GM12872 (cell line): Measurements from ENCODE around the gene TTLL5.

Experiments used
- TF ChIP-seq, protein P1 (sequence below): IDR thresholded peaks from 3 replicates; pipeline ENCODE4 v1.5.1; 2011; ENCODE audit warnings: low read depth, mild to moderate bottlenecking, low read length, moderate library complexity; ENCODE audit not compliant: insufficient read depth

Gene TTLL5

DNA sequence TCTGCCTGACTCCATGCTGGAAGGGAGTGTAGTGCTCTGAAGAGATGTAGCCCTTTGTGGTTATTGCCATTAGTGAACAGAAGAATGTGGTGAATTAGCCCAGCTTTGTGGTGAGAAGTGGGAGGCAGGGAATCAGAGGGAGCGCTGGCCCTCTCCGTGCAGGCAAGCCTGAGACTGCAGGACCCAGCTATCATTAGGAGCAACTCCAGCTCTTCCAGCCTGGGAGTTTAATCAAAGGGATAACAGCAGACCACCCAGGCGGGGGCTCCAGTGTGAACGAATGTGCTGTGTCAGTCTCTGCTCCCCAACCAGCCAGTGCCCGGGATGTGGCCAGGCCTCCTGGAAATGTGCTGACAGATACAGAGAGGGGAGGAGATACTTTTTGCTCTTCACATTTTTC is 142.7 kb downstream of the TTLL5 start:
- TF ChIP-seq, protein P1, sequence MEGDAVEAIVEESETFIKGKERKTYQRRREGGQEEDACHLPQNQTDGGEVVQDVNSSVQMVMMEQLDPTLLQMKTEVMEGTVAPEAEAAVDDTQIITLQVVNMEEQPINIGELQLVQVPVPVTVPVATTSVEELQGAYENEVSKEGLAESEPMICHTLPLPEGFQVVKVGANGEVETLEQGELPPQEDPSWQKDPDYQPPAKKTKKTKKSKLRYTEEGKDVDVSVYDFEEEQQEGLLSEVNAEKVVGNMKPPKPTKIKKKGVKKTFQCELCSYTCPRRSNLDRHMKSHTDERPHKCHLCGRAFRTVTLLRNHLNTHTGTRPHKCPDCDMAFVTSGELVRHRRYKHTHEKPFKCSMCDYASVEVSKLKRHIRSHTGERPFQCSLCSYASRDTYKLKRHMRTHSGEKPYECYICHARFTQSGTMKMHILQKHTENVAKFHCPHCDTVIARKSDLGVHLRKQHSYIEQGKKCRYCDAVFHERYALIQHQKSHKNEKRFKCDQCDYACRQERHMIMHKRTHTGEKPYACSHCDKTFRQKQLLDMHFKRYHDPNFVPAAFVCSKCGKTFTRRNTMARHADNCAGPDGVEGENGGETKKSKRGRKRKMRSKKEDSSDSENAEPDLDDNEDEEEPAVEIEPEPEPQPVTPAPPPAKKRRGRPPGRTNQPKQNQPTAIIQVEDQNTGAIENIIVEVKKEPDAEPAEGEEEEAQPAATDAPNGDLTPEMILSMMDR, result no peak

GRCh38 chr14:75804570-75805275 is 143.7 kb downstream of the TTLL5 start:
- TF ChIP-seq, protein P1, result no peak

DNA sequence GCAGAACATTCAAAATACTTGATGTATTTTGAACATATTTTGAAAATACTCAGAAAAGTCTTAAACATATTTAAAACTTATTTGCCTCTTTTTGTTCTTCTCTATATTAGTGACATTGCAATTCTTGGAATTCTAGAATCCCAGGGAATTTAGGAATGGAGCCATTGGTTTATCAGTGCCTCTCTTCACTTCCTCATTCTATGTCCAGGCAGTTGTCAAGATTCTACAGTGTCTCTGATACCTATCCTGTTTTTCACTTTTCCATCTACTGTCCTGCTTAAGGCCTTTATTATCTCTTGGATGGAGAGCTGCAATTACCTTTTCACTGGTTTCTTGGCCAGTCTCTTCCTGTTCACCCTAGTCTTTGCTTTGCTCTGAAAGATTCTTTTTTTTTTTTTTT is 144.6 kb downstream of the TTLL5 start:
- TF ChIP-seq, protein P1, result no peak

DNA sequence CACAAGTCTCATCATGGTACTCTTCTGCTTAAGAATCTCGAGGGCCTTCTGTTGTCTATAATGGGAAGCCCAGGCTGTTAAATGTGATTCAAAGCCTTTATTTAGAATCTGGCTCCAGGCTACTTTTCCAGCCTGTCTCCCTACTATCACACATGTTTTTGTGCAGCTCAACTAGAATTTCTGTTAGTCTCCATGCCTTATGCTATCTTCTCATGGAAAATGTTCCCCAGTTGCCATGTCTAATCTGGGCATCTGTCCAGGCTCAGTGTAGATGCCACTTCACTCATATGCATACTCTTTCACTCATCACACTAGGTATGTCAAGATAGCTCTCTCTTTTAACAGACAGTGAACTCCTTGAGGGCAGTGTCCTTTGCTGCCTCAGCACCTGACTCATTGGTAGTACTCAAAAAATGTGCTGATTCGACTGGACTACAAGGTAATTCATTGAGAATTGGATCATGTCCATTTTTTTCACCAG is 145.3 kb downstream of the TTLL5 start:
- TF ChIP-seq, protein P1, result no peak

DNA sequence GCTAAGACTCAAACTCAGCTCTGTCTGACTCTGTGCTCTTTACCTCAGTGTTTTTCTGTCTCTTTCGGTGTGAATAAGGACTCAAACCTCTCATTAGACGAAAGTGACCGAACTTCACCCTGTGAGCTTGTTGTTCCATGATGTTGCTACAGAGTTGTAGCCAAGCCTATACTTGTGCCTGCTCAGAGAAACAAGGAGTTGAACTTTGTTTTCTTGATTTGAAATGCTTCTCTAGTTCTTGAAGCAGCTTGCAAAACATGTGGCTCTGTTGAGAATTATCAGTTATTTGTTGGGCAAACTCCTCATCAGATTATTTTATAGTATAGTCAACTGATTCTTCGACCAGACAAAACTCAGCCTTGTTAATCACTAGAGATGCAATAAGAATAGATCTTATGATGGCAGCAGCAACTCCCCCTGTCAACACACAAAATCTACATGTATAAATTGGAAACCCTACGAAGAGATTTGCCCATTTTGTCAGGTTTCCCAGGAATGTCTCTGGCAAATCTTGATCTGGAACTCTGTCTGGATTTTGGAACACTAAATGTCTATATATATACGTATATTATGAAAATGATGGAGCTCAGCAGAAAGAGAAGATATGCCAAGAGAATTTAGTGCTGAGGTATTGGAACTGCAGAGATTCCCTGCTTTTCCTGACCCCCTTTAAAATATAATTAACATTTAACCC is 146.8 kb downstream of the TTLL5 start:
- TF ChIP-seq, protein P1, result no peak

GRCh38 chr14:75811136-75811829 is 150.2 kb downstream of the TTLL5 start:
- TF ChIP-seq, protein P1, result no peak

GRCh38 chr14:75811872-75812499 is 150.9 kb downstream of the TTLL5 start:
- TF ChIP-seq, protein P1, result no peak
